GM21381 (cell line): ENCODE data around the gene CAPN2.
A peak's percentile ranks its signal among the peaks of the same experiment; 100 is the strongest.
"Not testable (repeated sequence)": the region's sequence is repeated elsewhere in the genome, so short reads cannot be mapped to it uniquely, and the experiment has no call there.

Source experiments
- ATAC-seq: cut with Tn5 transposase; IDR thresholded peaks from one replicate; pipeline ENCODE4 v1.9.1; 2021; ENCODE audit warnings: mild to moderate bottlenecking, moderate library complexity; ENCODE audit not compliant: unreplicated experiment

CAPN2 gene

DNA sequence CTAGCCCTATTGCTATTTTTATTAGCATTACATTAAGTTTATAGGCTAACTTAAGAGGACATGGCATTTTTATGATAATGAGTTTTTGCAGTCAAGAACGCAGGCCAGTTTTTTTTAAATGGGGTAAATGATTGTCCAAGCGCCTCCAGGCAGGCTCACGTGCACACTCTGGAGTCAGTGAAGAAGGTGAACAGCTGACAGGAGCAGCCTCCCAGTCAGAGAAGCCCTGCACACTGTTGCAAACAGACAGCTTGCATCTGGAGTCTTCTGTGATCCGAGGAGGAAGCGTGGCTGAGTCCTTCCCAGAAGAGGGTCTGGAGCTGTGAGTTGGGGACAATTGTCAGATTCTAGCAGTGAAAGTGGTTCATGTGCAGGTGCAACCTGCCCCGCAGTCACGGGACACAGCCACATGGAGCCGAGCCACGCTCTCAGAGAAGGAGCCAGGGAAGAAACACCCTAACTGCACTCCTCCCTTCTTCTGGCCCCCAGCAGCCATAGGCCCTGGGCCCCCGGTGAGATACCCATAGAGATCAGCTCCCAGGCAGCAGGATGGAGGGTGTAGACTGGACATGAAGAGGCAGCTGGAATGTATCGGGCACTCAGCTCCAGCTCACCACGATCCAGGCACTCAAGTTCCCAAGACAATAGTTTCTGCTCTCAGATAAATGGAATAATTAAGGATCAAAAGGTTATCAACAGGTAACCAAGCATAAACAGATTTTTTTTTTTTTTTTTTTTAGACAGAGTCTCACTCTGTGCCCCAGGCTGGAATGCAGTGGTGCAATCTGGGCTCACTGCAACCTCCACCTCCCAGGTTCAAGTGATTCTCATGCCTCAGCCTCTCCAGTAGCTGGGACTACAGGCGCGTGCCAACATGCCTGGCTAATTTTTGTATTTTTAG lies 26.4 kb downstream of the CAPN2 start:
- ATAC-seq = no peak

DNA sequence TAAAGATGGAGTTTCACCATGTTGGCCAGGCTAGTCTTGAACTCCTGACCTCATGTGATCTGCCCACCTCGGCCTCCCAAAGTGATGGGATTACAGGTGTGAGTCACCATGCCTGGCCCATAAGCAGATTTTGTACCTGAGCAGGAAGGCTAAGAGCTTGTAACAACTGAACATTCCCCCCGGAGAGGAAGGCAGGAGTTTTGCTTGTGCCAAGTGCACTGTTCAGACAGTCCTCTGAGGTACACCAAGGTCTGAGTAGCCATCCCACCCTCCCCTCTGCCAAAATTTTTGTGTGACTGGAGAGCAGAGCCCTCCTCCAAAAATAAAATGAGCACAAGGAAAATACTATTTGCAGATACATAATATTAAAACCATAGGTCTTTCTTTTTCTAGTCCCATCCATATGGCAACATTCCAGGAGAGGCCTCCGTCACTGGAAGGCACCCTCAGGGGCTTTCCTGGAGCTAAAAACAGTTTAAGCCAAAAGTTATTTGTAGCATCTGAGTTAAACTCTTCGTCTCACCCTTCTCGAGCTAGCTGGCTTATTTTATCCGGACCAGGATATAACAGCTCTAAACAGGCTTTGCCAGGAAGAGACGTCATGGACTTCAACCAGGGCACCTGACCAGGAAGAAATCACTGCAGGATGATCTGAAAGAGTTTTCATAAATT lies 27.2 kb downstream of the CAPN2 start:
- no peak for ATAC-seq

DNA sequence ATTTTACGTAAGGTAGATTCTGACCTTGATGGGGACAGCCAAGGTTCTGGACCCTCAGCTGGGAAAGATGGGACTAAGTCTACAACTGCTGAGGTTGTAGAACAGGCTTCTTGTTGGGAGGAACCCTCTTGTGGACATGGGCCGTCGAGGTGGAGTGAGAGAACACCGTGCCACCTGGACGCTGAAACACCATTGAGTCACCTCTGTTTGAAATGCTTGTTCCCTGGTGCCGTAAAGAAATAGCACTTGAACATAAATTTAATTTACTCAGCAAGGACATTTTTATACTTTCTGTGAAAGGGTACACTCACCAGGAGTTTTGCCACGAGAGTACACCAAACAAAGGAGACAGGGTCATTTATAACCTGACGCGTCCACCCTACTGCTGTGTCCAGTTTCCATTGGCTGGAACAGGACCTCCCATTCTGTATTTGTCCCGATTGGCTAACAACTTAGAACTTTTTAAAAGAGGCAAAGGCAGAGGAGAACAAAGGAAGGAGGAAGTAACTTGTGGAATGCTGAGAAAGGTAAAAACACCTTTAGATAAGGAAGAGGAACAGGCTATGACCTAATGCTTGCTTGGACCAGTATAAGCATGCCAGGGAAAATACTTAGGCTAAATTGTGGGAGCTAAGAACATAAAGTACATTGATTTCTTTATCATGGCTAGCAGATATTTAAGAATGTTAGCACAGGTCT lies 27.8 kb downstream of the CAPN2 start:
- ATAC-seq = not testable (repeated sequence)

DNA sequence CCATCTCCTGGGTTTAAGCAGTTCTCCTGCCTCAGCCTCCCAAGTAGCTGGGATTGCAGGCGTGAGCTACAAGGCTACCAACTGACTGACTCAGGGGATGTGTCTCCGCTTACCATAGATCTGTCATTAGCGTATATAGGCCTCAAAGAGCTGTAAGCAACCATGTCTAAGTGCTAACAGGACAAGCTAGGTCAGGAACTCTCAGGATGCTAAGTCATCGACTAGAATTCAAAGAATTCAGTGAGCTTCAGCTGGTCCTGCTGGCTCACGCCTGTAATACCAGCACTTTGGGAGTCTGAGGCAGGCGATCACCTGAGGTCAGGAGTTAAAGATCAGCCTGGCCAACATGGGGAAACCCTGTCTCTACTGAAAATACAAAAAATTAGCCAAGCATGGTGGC lies 29.5 kb downstream of the CAPN2 start:
- ATAC-seq = no peak

DNA sequence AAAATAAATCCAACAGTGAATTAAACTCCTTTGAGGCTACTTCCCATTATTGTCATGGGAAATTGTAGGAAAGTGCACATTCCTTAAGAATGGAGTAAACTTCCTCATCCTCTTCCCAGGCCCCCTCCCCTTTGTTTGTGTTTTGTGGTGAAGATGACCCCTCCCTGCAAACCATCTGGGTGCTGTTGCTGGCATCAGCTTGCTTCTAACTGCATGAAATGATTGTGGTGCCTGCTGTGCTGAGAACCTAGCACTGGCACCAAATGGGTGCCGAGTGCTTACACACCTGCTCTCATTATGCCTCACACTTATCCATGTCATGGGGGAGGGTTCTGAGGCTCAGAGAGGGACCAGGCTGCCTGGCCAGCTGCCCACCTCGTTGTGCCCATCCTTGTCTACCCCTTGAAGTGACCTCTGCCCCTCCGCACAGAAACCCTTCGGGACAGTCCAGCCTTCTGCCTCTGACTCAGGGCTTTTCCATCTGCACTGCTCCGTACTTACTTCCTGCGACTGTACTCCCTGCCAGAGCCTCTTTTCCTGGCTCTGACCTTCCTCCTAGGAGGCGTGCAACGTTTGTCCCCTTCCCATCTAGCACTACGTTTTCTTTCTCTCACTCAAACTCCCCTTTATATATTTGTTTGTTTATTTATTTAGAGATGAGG lies 30.6 kb downstream of the CAPN2 start:
- no peak for ATAC-seq

DNA sequence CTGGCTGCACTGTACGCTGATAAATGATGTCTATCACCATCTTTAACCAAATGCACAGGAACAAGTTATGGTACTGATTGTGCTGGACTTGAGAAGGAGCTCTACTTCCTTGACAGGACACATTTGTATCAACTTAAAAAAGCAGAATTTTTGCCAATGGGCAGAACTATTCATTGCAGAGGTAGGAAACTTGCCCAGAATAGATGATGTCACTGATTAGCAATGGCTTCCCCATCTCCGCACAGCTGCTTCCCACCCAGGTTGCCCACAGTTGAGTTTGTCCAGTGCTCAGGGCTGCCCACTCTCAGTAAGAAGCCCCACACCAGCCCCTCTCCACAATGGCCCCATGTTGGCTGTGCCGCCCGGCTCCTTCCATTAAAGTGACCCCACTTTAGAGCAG lies 33.4 kb downstream of the CAPN2 start:
- ATAC-seq = no peak

DNA sequence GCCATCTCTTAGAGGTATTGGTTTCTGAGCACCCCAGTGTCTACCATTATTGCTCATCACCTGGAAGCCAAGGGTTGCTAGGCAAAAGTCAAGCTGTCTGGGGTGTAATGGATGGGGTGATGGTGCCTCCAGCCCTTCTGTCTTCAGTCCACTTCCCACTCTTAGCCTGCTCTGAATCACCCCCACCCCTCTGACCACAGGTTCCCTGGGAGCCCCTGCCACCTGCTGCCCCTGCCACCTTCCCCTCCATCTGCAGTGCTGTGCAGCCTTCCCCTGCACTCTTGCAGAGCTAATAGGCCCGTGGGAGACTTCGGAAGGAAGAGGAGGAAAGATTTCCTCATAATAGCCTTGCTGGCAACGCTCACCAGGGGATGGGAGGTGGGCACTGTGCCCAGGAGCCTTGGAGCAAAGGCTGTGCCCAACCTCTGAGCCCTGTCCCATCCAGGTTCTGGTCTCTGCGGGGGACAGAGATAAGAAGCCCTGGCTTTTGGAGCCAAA lies 35.5 kb downstream of the CAPN2 start:
- ATAC-seq = peak; percentile 6

DNA sequence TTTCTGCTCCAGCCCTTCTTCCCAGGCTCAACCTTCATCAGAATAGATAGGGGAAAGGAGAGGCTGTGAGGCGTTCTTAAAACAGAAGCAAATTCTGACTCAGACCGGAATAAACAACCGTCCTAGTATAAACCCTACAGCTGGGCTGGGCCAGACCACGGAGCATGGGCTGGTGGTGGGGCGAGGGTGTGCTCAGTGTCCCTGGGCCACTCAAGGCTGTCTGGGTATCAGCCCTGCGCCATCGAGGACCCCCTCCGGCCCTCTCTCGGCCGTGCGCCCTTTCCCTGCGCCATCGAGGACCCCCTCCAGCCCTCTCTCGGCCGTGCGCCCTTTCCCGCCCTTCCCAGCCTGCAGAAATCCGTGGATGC lies 36.0 kb downstream of the CAPN2 start:
- ATAC-seq = peak; percentile 50

DNA sequence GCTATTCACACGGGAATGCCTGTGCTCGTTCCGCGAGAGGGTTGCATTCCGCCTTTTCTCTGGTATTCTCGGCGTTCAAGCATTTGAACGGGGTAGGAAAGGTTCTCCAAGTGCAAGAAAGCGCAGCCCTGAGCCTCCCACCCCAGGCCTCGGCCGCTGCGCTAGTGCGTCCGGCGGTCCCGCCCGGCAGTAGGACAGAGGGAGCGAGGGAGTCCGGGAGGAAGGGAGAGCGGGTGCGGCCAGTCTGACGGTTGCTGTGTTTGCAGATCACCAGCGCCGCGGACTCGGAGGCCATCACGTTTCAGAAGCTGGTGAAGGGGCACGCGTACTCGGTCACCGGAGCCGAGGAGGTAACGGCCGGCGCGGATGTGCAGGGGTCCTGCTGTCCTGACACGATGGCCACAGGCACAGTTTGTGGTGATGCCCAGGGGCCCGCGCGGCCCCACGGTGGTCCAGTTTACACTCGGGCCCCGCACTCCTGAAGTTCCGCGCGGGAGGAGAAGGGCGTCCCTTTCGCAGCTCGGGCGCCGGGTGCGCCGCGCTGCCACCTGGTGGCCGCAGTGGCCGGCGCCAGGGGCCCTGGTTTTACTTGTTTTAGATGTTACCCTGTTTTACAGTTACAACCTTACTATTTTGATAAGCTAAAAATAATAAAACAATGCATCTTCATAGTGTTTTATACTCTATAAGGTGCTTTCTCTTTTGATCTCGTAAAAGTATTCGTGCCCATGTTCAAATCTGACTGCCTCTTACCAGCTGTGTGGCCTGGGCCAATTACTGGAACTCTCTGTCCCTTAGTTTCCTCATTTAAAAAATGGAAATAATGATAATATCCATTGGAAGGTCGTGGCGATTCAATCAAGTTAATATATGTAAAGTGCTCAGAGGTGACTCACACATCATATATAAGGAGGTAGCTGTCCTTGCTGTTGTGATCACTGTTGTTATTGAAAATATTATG lies 36.7 kb downstream of the CAPN2 start:
- ATAC-seq = peak; percentile 63

DNA sequence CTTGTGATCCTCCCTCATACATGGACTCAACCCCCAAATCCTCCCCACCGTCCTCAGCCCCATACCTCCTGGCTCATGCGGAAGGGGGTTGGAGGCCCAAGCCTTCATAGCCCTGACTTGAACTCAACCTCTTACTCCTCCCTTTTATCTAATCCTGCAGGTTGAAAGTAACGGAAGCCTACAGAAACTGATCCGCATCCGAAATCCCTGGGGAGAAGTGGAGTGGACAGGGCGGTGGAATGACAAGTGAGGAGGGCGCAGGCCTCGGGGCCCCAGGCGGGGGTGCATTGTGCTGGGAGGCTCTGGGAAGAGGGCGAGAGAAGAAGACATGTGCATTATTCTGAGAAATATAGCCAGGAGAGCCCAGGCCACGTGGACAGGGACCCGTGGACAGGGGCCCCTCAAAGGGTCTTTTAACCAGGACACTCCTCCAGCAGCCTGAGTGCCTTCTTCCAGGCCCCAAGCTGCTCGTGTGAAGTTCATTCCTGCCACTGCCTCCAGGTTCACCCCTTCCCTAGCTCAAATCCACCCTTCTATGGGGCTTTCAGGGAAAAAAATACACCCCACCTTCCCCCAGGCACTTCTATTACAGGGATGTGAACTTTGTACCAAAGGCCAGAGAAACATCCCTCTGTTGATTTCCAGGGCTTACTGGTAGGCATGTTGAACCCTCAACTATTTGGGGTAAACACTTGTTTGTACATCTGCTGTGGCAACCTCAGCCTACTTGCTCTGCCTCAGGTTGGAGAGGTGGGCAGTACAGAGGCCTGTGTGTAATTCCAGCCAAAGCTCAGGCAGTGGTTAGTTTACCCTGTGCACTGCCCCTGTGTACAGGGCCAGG lies 38.6 kb downstream of the CAPN2 start:
- ATAC-seq = no peak

DNA sequence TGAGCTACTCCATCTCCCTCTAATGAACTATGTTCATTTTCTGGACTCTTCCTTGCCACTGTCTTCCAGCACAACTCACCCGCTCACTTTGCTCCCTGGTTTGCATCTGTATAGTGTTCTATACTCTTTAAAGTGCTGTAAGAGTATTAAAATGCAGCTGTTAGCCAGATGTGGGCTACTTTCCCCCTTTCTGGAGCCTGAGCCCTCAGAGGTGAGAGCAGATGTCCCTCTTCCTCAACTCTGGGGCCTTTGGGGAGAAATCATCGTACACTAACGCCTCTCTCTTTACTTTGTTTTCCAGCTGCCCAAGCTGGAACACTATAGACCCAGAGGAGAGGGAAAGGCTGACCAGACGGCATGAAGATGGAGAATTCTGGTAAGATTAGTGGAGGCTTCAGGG lies 39.4 kb downstream of the CAPN2 start:
- ATAC-seq = no peak

DNA sequence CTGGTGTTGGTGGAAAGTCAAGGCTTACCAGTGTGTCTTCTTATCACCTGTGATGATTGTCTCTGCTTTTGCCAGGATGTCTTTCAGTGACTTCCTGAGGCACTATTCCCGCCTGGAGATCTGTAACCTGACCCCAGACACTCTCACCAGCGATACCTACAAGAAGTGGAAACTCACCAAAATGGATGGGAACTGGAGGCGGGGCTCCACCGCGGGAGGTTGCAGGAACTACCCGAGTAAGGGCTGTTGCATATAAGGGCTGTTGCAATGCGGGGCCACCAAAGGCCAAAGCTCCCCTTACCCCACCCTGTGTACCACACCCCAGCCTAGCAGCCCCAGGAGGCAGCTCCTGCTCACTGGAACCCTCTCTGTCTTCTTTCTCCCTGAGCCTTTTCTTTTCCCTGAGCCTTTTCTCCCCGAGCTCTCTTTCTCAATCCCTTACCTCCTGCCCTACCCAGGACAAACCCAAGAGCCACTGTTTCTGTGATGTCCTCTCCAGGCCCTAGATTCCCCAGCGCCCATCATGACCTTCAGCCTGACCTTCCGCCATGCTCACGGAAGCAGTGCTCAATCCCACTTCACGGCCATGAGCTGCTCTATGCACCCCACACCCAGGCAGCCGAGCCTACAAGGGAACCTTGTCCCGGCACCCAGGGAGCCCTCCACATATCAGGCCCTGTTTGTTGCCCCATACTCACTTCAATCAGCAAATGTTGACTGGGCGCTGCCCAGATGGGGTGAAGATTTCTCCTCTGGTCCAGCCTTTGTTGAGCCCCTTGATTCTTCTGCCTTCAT lies 40.6 kb downstream of the CAPN2 start:
- ATAC-seq = no peak

DNA sequence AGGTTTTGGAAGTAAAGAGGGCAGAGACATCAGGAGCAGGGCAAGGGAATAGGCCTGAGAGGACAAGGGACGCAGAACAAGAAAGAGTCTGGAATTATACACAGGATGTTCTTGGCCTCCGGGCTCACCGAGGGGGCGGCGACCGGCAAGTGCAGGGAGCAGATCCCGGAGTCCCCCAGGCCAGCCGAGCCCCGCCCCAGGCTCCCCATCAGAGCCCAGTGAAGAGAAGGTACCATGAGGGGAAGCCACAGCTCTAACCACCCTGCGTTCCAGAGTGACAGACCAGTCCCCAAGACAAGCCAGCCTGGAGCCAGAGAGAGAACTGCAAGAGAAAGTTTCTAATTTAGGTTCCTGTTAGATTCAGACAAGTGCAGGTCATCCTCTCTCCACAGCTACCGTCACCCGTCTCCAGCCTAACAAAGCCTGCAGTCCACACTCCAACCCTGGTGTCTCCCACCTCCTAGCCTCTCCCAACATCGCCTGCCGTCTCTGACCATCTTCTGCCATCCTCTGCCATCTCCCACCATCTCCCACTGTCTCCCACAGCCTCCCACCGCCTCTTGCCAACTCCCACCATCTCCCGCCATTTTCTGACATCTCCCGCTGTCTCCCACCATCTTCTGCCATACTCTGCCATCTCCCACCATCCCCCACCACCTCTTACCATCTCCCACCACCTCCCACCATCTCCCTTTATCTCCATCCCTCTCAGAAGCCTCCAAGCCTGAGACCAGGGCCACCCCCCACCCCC lies 42.5 kb downstream of the CAPN2 start:
- ATAC-seq = no peak

DNA sequence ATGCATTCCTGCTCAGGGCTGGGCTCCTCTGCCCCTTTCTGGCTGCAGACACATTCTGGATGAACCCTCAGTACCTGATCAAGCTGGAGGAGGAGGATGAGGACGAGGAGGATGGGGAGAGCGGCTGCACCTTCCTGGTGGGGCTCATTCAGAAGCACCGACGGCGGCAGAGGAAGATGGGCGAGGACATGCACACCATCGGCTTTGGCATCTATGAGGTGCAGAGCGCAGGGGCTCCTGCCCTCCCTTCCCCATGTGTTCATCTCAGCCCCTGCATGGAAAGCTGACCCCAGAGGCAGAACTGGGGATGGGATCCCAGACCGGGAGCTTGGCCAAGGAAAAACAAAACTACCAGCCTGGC lies 43.1 kb downstream of the CAPN2 start:
- ATAC-seq = no peak

DNA sequence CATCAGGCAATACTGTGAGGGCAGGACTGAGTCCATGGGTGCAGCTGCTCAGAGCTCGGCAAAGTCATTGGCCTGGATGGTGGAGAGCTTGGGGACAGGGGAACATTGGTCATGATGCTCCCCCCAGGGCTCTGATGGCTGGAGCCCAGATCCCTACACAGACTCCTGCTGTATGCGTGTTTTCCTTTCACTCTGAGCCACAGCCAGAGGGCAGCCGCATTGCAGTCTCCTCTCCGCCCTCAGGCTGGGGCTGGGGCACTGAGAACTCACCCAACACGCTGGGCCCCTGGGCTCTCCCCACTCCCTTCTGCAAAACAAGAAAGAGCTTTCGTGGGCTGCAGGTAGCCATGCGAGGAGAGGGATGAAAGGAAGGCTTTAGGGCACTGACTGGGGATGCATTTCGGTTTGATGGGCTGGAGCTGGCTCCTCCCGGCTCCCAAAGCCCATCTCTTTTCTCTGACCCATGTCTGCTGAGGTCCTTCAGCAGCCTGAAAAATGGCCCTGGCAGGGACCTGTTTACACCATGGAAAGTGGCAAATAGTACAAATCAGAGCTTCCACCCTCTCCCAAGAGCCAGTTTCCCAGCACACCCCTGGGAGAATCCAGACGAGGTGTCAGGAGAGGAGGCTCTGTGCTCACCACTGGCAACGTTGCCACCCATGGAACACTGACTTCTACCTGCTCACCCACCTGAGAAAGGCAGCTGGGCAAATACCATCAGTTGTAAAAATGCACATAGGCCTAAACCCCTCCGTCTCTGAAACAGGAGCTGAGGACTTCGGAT lies 43.8 kb downstream of the CAPN2 start:
- ATAC-seq = no peak

DNA sequence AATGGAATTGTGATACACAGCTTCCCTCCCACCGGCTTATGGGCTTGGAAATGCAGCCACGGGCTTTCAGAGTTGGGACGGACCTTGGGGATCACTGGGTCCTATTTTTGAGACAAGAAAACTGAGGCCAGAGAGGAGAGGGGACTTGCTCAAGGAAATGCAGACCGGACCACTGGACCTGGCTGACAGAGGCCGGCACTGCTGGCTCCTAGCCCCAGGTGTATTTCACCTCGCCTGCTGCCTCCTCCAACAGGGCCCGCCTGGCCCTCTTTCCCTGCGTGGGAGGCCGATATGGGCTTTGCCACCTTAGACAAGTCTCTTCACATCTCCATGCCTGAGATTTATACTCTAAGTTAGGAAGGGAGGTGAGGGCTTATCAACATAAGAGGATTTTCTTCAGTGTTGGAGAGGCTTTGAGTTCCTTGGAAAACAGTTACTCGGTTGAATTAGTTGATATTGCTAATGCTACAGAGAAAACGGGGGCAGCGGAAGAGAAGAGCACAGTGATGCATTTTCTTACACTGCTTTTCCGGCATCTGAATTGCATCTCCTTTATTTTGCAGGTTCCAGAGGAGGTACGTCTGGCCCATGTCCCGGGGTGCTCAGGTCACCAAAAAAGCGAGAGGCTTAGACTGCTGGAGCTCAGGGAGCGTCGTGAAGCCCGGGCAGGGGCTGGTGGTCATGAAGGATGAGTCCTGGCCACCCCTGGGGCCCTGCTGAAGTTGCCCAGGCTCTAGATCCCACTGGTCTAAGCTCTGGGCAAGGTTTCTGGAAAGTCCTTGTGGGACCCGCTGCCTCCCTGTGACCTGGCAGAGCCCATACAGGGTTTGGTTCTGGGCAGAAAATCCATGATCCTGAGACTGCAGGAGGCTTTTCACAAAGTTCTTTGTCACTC lies 44.7 kb downstream of the CAPN2 start:
- no peak for ATAC-seq
